Activated B cell treated with CpG ODN at 0.5 μM for 24 hours (primary cell): Measurements from ENCODE around the gene FZD2. TPM values are rescaled to one million over a fixed set of nuclear protein-coding genes. Genes with fewer than 3 reads are reported as not detected.

ENCODE experiments used
- ATAC-seq: fragments of 200-7000 bp; cut with Tn5 transposase; one replicate; pipeline ENCODE4 v1.10.0; 2021; ENCODE audit warnings: low read depth, mild to moderate bottlenecking, moderate library complexity
- CTCF ChIA-PET: fragments of 350-600 bp; sonication (Branson Sonifier 250); formaldehyde crosslinking; loops from one replicate; lab custom pipeline; 2021; ENCODE audit warnings: antibody characterized with exemption; lab: Charles Lee
- POLR2A ChIA-PET: fragments of 350-600 bp; sonication (Branson Sonifier 250); formaldehyde crosslinking; loops from one replicate; lab custom pipeline; 2021; ENCODE audit warnings: antibody characterized with exemption; lab: Charles Lee
- DNase-seq: peaks from one replicate; pipeline ENCODE4 v3.0.0; 2022
- H3K27ac Mint-ChIP-seq: one replicate; pipeline ENCODE4 v1.8.0; 2020; ENCODE audit warnings: mixed read lengths
- H3K27me3 Mint-ChIP-seq: one replicate; pipeline ENCODE4 v1.8.0; 2021; ENCODE audit warnings: mixed read lengths
- H3K36me3 Mint-ChIP-seq: one replicate; pipeline ENCODE4 v1.8.0; 2021; ENCODE audit warnings: low read depth, mixed read lengths
- H3K4me1 Mint-ChIP-seq: one replicate; pipeline ENCODE4 v1.8.0; 2021; ENCODE audit warnings: mixed read lengths
- H3K4me3 Mint-ChIP-seq: one replicate; pipeline ENCODE4 v1.8.0; 2020; ENCODE audit warnings: mild to moderate bottlenecking, mixed read lengths
- H3K9me3 Mint-ChIP-seq: one replicate; pipeline ENCODE4 v1.8.0; 2020; ENCODE audit warnings: mixed read lengths
- CTCF ChIP-seq: fragments of 200-600 bp; IDR thresholded peaks from one replicate; pipeline ENCODE4 v1.8.0; 2022; ENCODE audit warnings: antibody characterized with exemption, mild to moderate bottlenecking
- intact Hi-C: fragments of 100-400 bp; cut with micrococcal nuclease; formaldehyde crosslinking; loops from one replicate; pipeline ENCODE4 v1.15.1; 2024
- total RNA-seq: library from RNA; stranded (reverse); gene quantifications from 2 replicates; pipeline ENCODE4 v1.2.3, GENCODE V29; 2022

Gene FZD2
- total RNA-seq, 1 donor from 2014 or later: 0.91 TPM

- intact Hi-C loops: no loop called here
- TF ChIP-seq CTCF: no peak
- DNase-seq: no peak
- no peak for ATAC-seq
- Mint-ChIP-seq H3K4me3 (no peak overlapping the region), H3K4me1 (no peaks in the 10 kb centered on the region), H3K27ac (no peak overlapping the region), H3K36me3 (no peaks in the 10 kb centered on the region), H3K27me3 (peaks cover 17% of the 10 kb centered on the region), H3K9me3 (no peaks in the 10 kb centered on the region)
- ChIA-PET CTCF (no interaction called here), POLR2A (no interaction called here)
Measured at GRCh38 chr17:44599298-44600175, 42.3 kb downstream of the FZD2 start.

- Mint-ChIP-seq H3K4me1 (no peaks in the 10 kb centered on the region), H3K27me3 (peaks cover 14% of the 10 kb centered on the region), H3K9me3 (no peaks in the 10 kb centered on the region), H3K27ac (no peak overlapping the region), H3K36me3 (no peaks in the 10 kb centered on the region), H3K4me3 (no peak overlapping the region)
- intact Hi-C loops: no loop called here
- no peak for TF ChIP-seq CTCF
- POLR2A ChIA-PET: interaction anchor here (0.6 kb wide), 1 partner anchor 383 kb away, joined by 3 read pairs; no protein-coding TSS in a partner anchor
- DNase-seq (no peak), ATAC-seq (no peak)
- CTCF ChIA-PET: no interaction called here
Measured at GRCh38 chr17:44601539-44601938, 44.3 kb downstream of the FZD2 start.

GRCh38 chr17:44601973-44602372 is 44.7 kb downstream of the FZD2 start:
- no peak for DNase-seq
- H3K36me3 Mint-ChIP-seq: no peaks in the 10 kb centered on the region
- no peaks in the 10 kb centered on the region for H3K4me1 Mint-ChIP-seq
- ATAC-seq: no peak
- intact Hi-C loops: no loop called here
- H3K4me3 Mint-ChIP-seq: no peak overlapping the region
- no peak for TF ChIP-seq CTCF
- no peak overlapping the region for H3K27ac Mint-ChIP-seq
- peaks cover 14% of the 10 kb centered on the region for H3K27me3 Mint-ChIP-seq
- POLR2A ChIA-PET: no interaction called here
- CTCF ChIA-PET: no interaction called here
- no peaks in the 10 kb centered on the region for H3K9me3 Mint-ChIP-seq

- no peak overlapping the region for H3K4me3 Mint-ChIP-seq
- ATAC-seq: no peak
- TF ChIP-seq CTCF: no peak
- intact Hi-C loops: no loop called here
- no peaks in the 10 kb centered on the region for H3K9me3 Mint-ChIP-seq
- H3K27me3 Mint-ChIP-seq: peaks cover 13% of the 10 kb centered on the region
- no peaks in the 10 kb centered on the region for H3K4me1 Mint-ChIP-seq
- POLR2A ChIA-PET: no interaction called here
- no peaks in the 10 kb centered on the region for H3K36me3 Mint-ChIP-seq
- H3K27ac Mint-ChIP-seq: no peak overlapping the region
- CTCF ChIA-PET: no interaction called here
- DNase-seq: no peak
Measured at GRCh38 chr17:44602390-44602789, 45.1 kb downstream of the FZD2 start.

GRCh38 chr17:44602970-44603369 is 45.7 kb downstream of the FZD2 start:
- intact Hi-C loops: no loop called here
- peaks cover 10% of the 10 kb centered on the region for H3K27me3 Mint-ChIP-seq
- no peaks in the 10 kb centered on the region for H3K36me3 Mint-ChIP-seq
- H3K4me3 Mint-ChIP-seq: no peak overlapping the region
- POLR2A ChIA-PET: no interaction called here
- H3K9me3 Mint-ChIP-seq: no peaks in the 10 kb centered on the region
- CTCF ChIA-PET: no interaction called here
- ATAC-seq: no peak
- H3K27ac Mint-ChIP-seq: no peak overlapping the region
- no peak for DNase-seq
- TF ChIP-seq CTCF: no peak
- no peaks in the 10 kb centered on the region for H3K4me1 Mint-ChIP-seq
